ENCODE results near the gene MYCBPAP.

The MYCBPAP gene

GRCh38 chr17:50499270-50499669, 9.0 kb upstream of the MYCBPAP start:
- H3K79me2 ChIP-seq (ENCODE audit: low read length): no peaks in the 10 kb centered on the region
- no peak overlapping the region for H3K4me3 ChIP-seq (ENCODE audit: low read length)
- no peak for TF ChIP-seq CTCF (IDR thresholded peaks at IDR 0.05; ENCODE audit: low read depth, low read length)
- no peak for TF ChIP-seq EZH2phosphoT487 (IDR thresholded peaks at IDR 0.05; ENCODE audit: low read depth)
- no peak overlapping the region for H3K4me2 ChIP-seq (ENCODE audit: low read length)
- no peak overlapping the region for H2AFZ ChIP-seq (ENCODE audit: low read depth, low read length)
- H3K9me3 ChIP-seq (ENCODE audit: insufficient read depth, low read length): no peaks in the 10 kb centered on the region
- no peaks in the 10 kb centered on the region for H4K20me1 ChIP-seq (ENCODE audit: insufficient read depth, low read length)
- no peak overlapping the region for H3K9ac ChIP-seq (ENCODE audit: low read length)
- H3K27me3 ChIP-seq (ENCODE audit: low read depth, low read length): 0 out of 2 replicates have a peak, but pooled peaks cover 3% of the 10 kb centered on the region
- no peaks in the 10 kb centered on the region for H3K4me1 ChIP-seq (ENCODE audit: low read length)
- H3K27ac ChIP-seq (ENCODE audit: low read length): no peak overlapping the region
- no peaks in the 10 kb centered on the region for H3K36me3 ChIP-seq (replicated peaks; ENCODE audit: low read depth, low read length)

GRCh38 chr17:50499721-50500120, 8.5 kb upstream of the MYCBPAP start:
- Histone ChIP-seq H3K27me3 (ENCODE audit: low read depth, low read length) (0 out of 2 replicates have a peak, but pooled peaks cover 3% of the 10 kb centered on the region), H3K36me3 (replicated peaks; ENCODE audit: low read depth, low read length) (no peaks in the 10 kb centered on the region), H3K4me1 (ENCODE audit: low read length) (no peaks in the 10 kb centered on the region), H3K79me2 (ENCODE audit: low read length) (no peaks in the 10 kb centered on the region), H3K9ac (ENCODE audit: low read length) (no peak overlapping the region), H3K4me2 (ENCODE audit: low read length) (no peak overlapping the region), H4K20me1 (ENCODE audit: insufficient read depth, low read length) (no peaks in the 10 kb centered on the region), H3K27ac (ENCODE audit: low read length) (no peak overlapping the region), H2AFZ (ENCODE audit: low read depth, low read length) (no peak overlapping the region), H3K9me3 (ENCODE audit: insufficient read depth, low read length) (no peaks in the 10 kb centered on the region), H3K4me3 (ENCODE audit: low read length) (no peak overlapping the region)
- no peak for TF ChIP-seq EZH2phosphoT487 (IDR thresholded peaks at IDR 0.05; ENCODE audit: low read depth)
- TF ChIP-seq CTCF (IDR thresholded peaks at IDR 0.05; ENCODE audit: low read depth, low read length): no peak

- no peak overlapping the region for H3K27ac ChIP-seq (ENCODE audit: low read length)
- no peak for TF ChIP-seq EZH2phosphoT487 (IDR thresholded peaks at IDR 0.05; ENCODE audit: low read depth)
- TF ChIP-seq CTCF (IDR thresholded peaks at IDR 0.05; ENCODE audit: low read depth, low read length): peak; percentile 36
- H3K79me2 ChIP-seq (ENCODE audit: low read length): no peaks in the 10 kb centered on the region
Observed at GRCh38 chr17:50501054-50501453, 7.2 kb upstream of the MYCBPAP start.

GRCh38 chr17:50502301-50502990, 5.8 kb upstream of the MYCBPAP start:
- H3K79me2 ChIP-seq (ENCODE audit: low read length): no peaks in the 10 kb centered on the region
- H3K4me3 ChIP-seq (ENCODE audit: low read length): no peak overlapping the region
- no peak overlapping the region; the same call in 1 of the 2 replicates for H2AFZ ChIP-seq (ENCODE audit: low read depth, low read length)
- H3K9ac ChIP-seq (ENCODE audit: low read length): no peak overlapping the region
- peaks cover under 1% of the 10 kb centered on the region; the same call in 1 of the 2 replicates for H3K4me1 ChIP-seq (ENCODE audit: low read length)
- H3K27me3 ChIP-seq (ENCODE audit: low read depth, low read length): 0 out of 2 replicates have a peak, but pooled peaks cover 3% of the 10 kb centered on the region
- H4K20me1 ChIP-seq (ENCODE audit: insufficient read depth, low read length): no peaks in the 10 kb centered on the region
- no peak overlapping the region for H3K27ac ChIP-seq (ENCODE audit: low read length)
- TF ChIP-seq CTCF (IDR thresholded peaks at IDR 0.05; ENCODE audit: low read depth, low read length) (no peak), EZH2phosphoT487 (IDR thresholded peaks at IDR 0.05; ENCODE audit: low read depth) (no peak)
- H3K36me3 ChIP-seq (replicated peaks; ENCODE audit: low read depth, low read length): no peaks in the 10 kb centered on the region
- H3K9me3 ChIP-seq (ENCODE audit: insufficient read depth, low read length): no peaks in the 10 kb centered on the region
- no peak overlapping the region for H3K4me2 ChIP-seq (ENCODE audit: low read length)

More at GRCh38 chr17:50501054-50501453, 7.2 kb upstream of the MYCBPAP start:
- Histone ChIP-seq H3K9ac (ENCODE audit: low read length) (no peak overlapping the region), H3K4me2 (ENCODE audit: low read length) (no peak overlapping the region), H3K4me3 (ENCODE audit: low read length) (no peak overlapping the region), H3K27me3 (ENCODE audit: low read depth, low read length) (0 out of 2 replicates have a peak, but pooled peaks cover 3% of the 10 kb centered on the region), H2AFZ (ENCODE audit: low read depth, low read length) (no peak overlapping the region), H3K4me1 (ENCODE audit: low read length) (no peaks in the 10 kb centered on the region), H4K20me1 (ENCODE audit: insufficient read depth, low read length) (no peaks in the 10 kb centered on the region), H3K36me3 (replicated peaks; ENCODE audit: low read depth, low read length) (no peaks in the 10 kb centered on the region), H3K9me3 (ENCODE audit: insufficient read depth, low read length) (no peaks in the 10 kb centered on the region)
